PC-3 (cell line): Measurements from ENCODE around the gene BMP2K.

Source experiments
- CTCF ChIP-seq: fragments of 300-600 bp; sonication (generic); conservative IDR thresholded peaks from 2 replicates; pipeline ENCODE4 v1.5.1; 2017; ENCODE audit warnings: antibody characterized with exemption, low read depth, mild to moderate bottlenecking, low read length
- EZH2 ChIP-seq: fragments of 300-600 bp; sonication (generic); IDR thresholded peaks from one replicate; pipeline ENCODE4 v1.6.1; 2017; ENCODE audit warnings: antibody characterized with exemption, mild to moderate bottlenecking, low read length; ENCODE audit not compliant: unreplicated experiment

- TF ChIP-seq CTCF: no peak
- no peak for TF ChIP-seq EZH2
These were observed 8.2 kb downstream of the BMP2K start for GRCh38 chr4:78784236-78784865.
